Fibroblast of mammary gland (primary cell): ENCODE measurements around the gene RNF112.

ENCODE experiments used
- DNase-seq: peaks from one replicate; pipeline ENCODE4 v3.0.0-alpha.2; 2010; ENCODE audit warnings: low read depth
- H3K4me3 ChIP-seq: 2 replicates; pipeline ENCODE4 v1.5.1; 2011; ENCODE audit warnings: low read depth, mild to moderate bottlenecking, low read length, moderate library complexity; ENCODE audit not compliant: control insufficient read depth
- CTCF ChIP-seq: conservative IDR thresholded peaks from 2 replicates; pipeline ENCODE4 v1.5.1; 2011; ENCODE audit warnings: low read depth, low read length, inconsistent platforms; ENCODE audit not compliant: control insufficient read depth, insufficient read depth

The RNF112 gene

GRCh38 chr17:19385521-19385983 lies 25.5 kb upstream of the RNF112 start:
- H3K4me3 ChIP-seq: no peak overlapping the region
- no peak for TF ChIP-seq CTCF
- no peak for DNase-seq

- H3K4me3 ChIP-seq: peak overlapping the region; percentile 40
- no peak for TF ChIP-seq CTCF
- peak; percentile 96 for DNase-seq
These were observed 24.7 kb upstream of the RNF112 start for GRCh38 chr17:19386051-19386929.

GRCh38 chr17:19386974-19387920 lies 23.8 kb upstream of the RNF112 start, which contains the start of gene MFAP4:
MFAP4 (minus strand) TSS chr17:19387190; CDS start chr17:19387155, 35 bp downstream.
- peak; percentile 86 for DNase-seq
- no peak for TF ChIP-seq CTCF
- peak within 1 kb of the TSS; percentile 40 for H3K4me3 ChIP-seq

- no peak overlapping the region for H3K4me3 ChIP-seq
- DNase-seq: peak; percentile 86
- TF ChIP-seq CTCF: no peak
These were observed 23.0 kb upstream of the RNF112 start for GRCh38 chr17:19387921-19388521.

GRCh38 chr17:19388791-19389785 lies 21.9 kb upstream of the RNF112 start:
- DNase-seq: no peak
- TF ChIP-seq CTCF: no peak

GRCh38 chr17:19390951-19391350 lies 20.1 kb upstream of the RNF112 start:
- no peak for TF ChIP-seq CTCF
- DNase-seq: no peak

More at GRCh38 chr17:19388791-19389785, 21.9 kb upstream of the RNF112 start:
- no peak overlapping the region for H3K4me3 ChIP-seq

More at GRCh38 chr17:19390951-19391350, 20.1 kb upstream of the RNF112 start:
- no peak overlapping the region for H3K4me3 ChIP-seq
